GM12878 (cell line): ENCODE results near the gene TSPAN5. TPM values are rescaled to one million over a fixed set of nuclear protein-coding genes. Genes with fewer than 3 reads are reported as not detected.

Source experiments
- ATAC-seq: fragments of 200-7000 bp; cut with Tn5 transposase; 3 replicates; pipeline ENCODE4 v1.9.1; 2020; ENCODE audit warnings: mild to moderate bottlenecking, moderate library complexity
- BruUV-seq: library from RNA; stranded (reverse); fragments of 400-500 nt; replicated peaks from 2 replicates; lab custom pipeline; 2021; lab: Mats Ljungman, UMichigan
- CTCF ChIA-PET: fragments of 300-600 bp; sonication (Branson Sonifier 250); formaldehyde crosslinking; extraction: SDS; loops from one replicate; lab custom pipeline; 2021; ENCODE audit warnings: inconsistent platforms; lab: Yijun Ruan, JAX
- POLR2A ChIA-PET: fragments of 350-600 bp; formaldehyde crosslinking; extraction: SDS; loops from one replicate; lab custom pipeline; 2021; ENCODE audit warnings: inconsistent platforms; lab: Charles Lee
- RAD21 ChIA-PET: fragments of 300-600 bp; sonication (Branson Sonifier 250); formaldehyde crosslinking; loops from one replicate; lab custom pipeline; 2023; ENCODE audit warnings: antibody characterized with exemption; ENCODE audit not compliant: unreplicated experiment; lab: Charles Lee
- SMC1A ChIA-PET: fragments of 300-600 bp; sonication (Branson Sonifier 250); formaldehyde crosslinking; loops from one replicate; lab custom pipeline; 2023; ENCODE audit not compliant: unreplicated experiment, uncharacterized antibody; lab: Charles Lee
- DNase-seq: peaks from one replicate; pipeline ENCODE4 v3.0.0-alpha.2; 2011; ENCODE audit warnings: low read depth, low spot score
- FAIRE-seq: peaks from 3 replicates; lab custom pipeline; 2011; peaks lifted over from hg19 to GRCh38; lab: Jason Lieb, UNC
- H2AFZ ChIP-seq: 2 replicates; pipeline ENCODE4 v1.6.0; 2011; ENCODE audit warnings: low read depth, low read length, control low read depth; ENCODE audit not compliant: control insufficient read depth
- H3K27ac ChIP-seq: 2 replicates; pipeline ENCODE4 v1.5.1; 2011; ENCODE audit warnings: control low read depth; ENCODE audit not compliant: control insufficient read depth, insufficient read depth
- H3K27me3 ChIP-seq, 2 experiments: replicated peaks in 1 of 2; 2 replicates each; pipeline versions ENCODE4 v1.6.0 to v1.6.1; 2011; ENCODE audit warnings: low read length in 1 of 2; ENCODE audit not compliant: control insufficient read depth in 2 of 2, insufficient read depth in 2 of 2
- H3K36me3 ChIP-seq, 2 experiments: 2 replicates each; pipeline ENCODE4 v1.5.1; 2011; ENCODE audit warnings: low read length in 1 of 2; ENCODE audit not compliant: control insufficient read depth in 2 of 2, insufficient read depth in 2 of 2
- H3K4me1 ChIP-seq: 2 replicates; pipeline ENCODE4 v1.6.1; 2011; ENCODE audit warnings: mild to moderate bottlenecking, low read length, moderate library complexity, mixed read lengths; ENCODE audit not compliant: control insufficient read depth, insufficient read depth
- H3K4me2 ChIP-seq: 2 replicates; pipeline ENCODE4 v1.6.0; 2011; ENCODE audit warnings: control low read depth; ENCODE audit not compliant: control insufficient read depth, insufficient read depth
- H3K4me3 ChIP-seq: fragments of 200-600 bp; sonication (generic); 2 replicates; pipeline ENCODE4 v1.5.1; 2016
- H3K79me2 ChIP-seq: 2 replicates; pipeline ENCODE4 v1.6.0; 2011; ENCODE audit warnings: low read length; ENCODE audit not compliant: control insufficient read depth, insufficient read depth
- H3K9ac ChIP-seq: 2 replicates; pipeline ENCODE4 v1.8.0; 2011; ENCODE audit warnings: low read length, control low read depth, mixed read lengths; ENCODE audit not compliant: control insufficient read depth, insufficient read depth
- H3K9me3 ChIP-seq: replicated peaks from 3 replicates; pipeline ENCODE4 v1.5.1; 2011; ENCODE audit warnings: mild to moderate bottlenecking, low read length; ENCODE audit not compliant: control insufficient read depth, insufficient read depth
- H4K20me1 ChIP-seq: 2 replicates; pipeline ENCODE4 v1.6.0; 2011; ENCODE audit not compliant: control insufficient read depth, insufficient read depth
- BHLHE40 ChIP-seq, 2 experiments: fragments of 450-650 bp in 1 of 2; IDR thresholded peaks; 2 replicates each; pipeline ENCODE4 v1.6.1; 2011 to 2017; ENCODE audit warnings: low read depth in 2 of 2, borderline replicate concordance in 1 of 2, improper control_type of control experiment in 1 of 2, low read length in 1 of 2, mild to moderate bottlenecking in 1 of 2
- CBFB ChIP-seq: IDR thresholded peaks from 2 replicates; pipeline ENCODE4 v1.6.1; 2016; ENCODE audit warnings: antibody characterized with exemption, low read depth
- CHD4 ChIP-seq: fragments of 200-600 bp; sonication (generic); IDR thresholded peaks from 2 replicates; pipeline ENCODE4 v1.6.1; 2016; ENCODE audit warnings: mild to moderate bottlenecking
- EZH2 ChIP-seq: IDR thresholded peaks from 2 replicates; pipeline ENCODE4 v1.6.1; 2012; ENCODE audit warnings: low read depth, mild to moderate bottlenecking, control low read depth, inconsistent platforms, low read length, borderline replicate concordance; ENCODE audit not compliant: control insufficient read depth
- GATAD2B ChIP-seq: fragments of 450-650 bp; conservative IDR thresholded peaks from 2 replicates; pipeline ENCODE4 v1.6.1; 2017; ENCODE audit warnings: low read depth, mild to moderate bottlenecking, moderate library complexity
- IKZF1 ChIP-seq: fragments of 450-650 bp; conservative IDR thresholded peaks from 2 replicates; pipeline ENCODE4 v1.6.1; 2017; ENCODE audit warnings: antibody characterized with exemption, mild to moderate bottlenecking
- SIX5 ChIP-seq: IDR thresholded peaks from 2 replicates; pipeline ENCODE4 v1.6.1; 2011; ENCODE audit warnings: mild to moderate bottlenecking, low read depth, low read length, moderate library complexity; ENCODE audit not compliant: severe bottlenecking
- ZNF687 ChIP-seq: fragments of 450-650 bp; IDR thresholded peaks from 2 replicates; pipeline ENCODE4 v1.6.1; 2017; ENCODE audit warnings: mild to moderate bottlenecking, moderate library complexity
- WGBS: methylation state at CpG from one replicate; pipeline ENCODE4 v1.1.6; 2016; ENCODE audit warnings: low lambda C conversion rate; ENCODE audit not compliant: insufficient replicate concordance, insufficient coverage; ENCODE audit errors: missing lambda C conversion rate; 5-methylcytosine and 5-hydroxymethylcytosine counted together
- in situ Hi-C: fragments of 300-500 bp; cut with MboI; formaldehyde crosslinking; loops from 9 replicates; pipeline ENCODE4 v1.14.3; 2018; ENCODE audit warnings: mixed read lengths
- intact Hi-C: fragments of 100-400 bp; cut with micrococcal nuclease; formaldehyde crosslinking; loops from one replicate; pipeline ENCODE4 v1.14.2; 2022; ENCODE audit not compliant: unreplicated experiment
- polyA plus RNA-seq, 11 experiments: library from polyadenylated mRNA; depleted of rRNA in 4 of 11; unstranded in 6 of 11; stranded (reverse) in 5 of 11; fragments of >200 nt; fragmentation: Nextera tagmentation in 4 of 11; fragmentation: Illumina TruSeq in 1 of 11; extraction: Ambion mirVana in 4 of 11; extraction: Trizol in 1 of 11; gene quantifications; 1 replicate in 1 of 11; 2 replicates in 10 of 11; pipeline versions ENCODE4 v1.2.1 to v1.2.3, GENCODE V29; 2011 to 2016; ENCODE audit warnings: inconsistent platforms in 2 of 11, missing spikeins in 2 of 11, low read depth in 1 of 11
- total RNA-seq, 4 experiments: library from RNA; depleted of rRNA in 3 of 4; stranded (reverse); fragments of >200 nt in 3 of 4; fragmentation: Illumina TruSeq in 1 of 4; extraction: Trizol in 1 of 4; gene quantifications; 2 replicates each; pipeline versions ENCODE4 v1.2.1 to v1.2.3, GENCODE V29; 2013 to 2021

The TSPAN5 gene
- total and polyA plus RNA-seq, 10 of the 15 experiments (the other 5 are each of a cell fraction or from before 2014, with no cell fraction given): 0.09 to 8.2 (median 0.27) TPM

- Histone ChIP-seq H3K4me2 (no peak overlapping the region), H4K20me1 (no peaks in the 10 kb centered on the region), H3K9ac (no peak overlapping the region), H3K9me3 (no peaks in the 10 kb centered on the region), H3K27ac (no peak overlapping the region), H3K79me2 (no peaks in the 10 kb centered on the region), H2AFZ (no peak overlapping the region), H3K36me3 (no peaks in the 10 kb centered on the region), H3K27me3 (no peaks in the 10 kb centered on the region; a peak in 1 of 4 replicates), H3K4me1 (no peaks in the 10 kb centered on the region), H3K4me3 (no peak overlapping the region)
- no peak for DNase-seq
- TF ChIP-seq CBFB (no peak), ZNF687 (no peak), SIX5 (no peak), GATAD2B (no peak), IKZF1 (no peak), CHD4 (no peak), BHLHE40 (IDR thresholded peaks at IDR 0.05; ENCODE audit: borderline replicate concordance in 1 of 2, low read depth in 2 of 2, low read length in 1 of 2) (no peak), EZH2 (no peak)
- POLR2A ChIA-PET: no interaction called here
- ATAC-seq: no peak; the same call in 1 of the 3 replicates
- in situ Hi-C loops (no loop called here), intact Hi-C loops (no loop called here)
- no peak for FAIRE-seq
- CTCF ChIA-PET: no interaction called here
- 25% methylated on average over 4 of the region's 4 CpGs for WGBS
- RAD21 ChIA-PET: no interaction called here
- SMC1A ChIA-PET: interaction anchor here (1.4 kb wide), 1 partner anchor 205 kb away, joined by 3 read pairs; no protein-coding TSS in a partner anchor
- BruUV-seq: no TSS peak
These were observed 14.9 kb upstream of the TSPAN5 start for GRCh38 chr4:98673288-98673644.
